OCI-LY1 (cell line): ENCODE data around the gene NUP214.

Experiments used
- H2AFZ ChIP-seq: fragments of 200-600 bp; sonication (generic), shearing (Covaris generic); 2 replicates; pipeline ENCODE4 v1.6.0; 2014; ENCODE audit warnings: antibody characterized with exemption, mild to moderate bottlenecking, low read length
- H3F3A ChIP-seq: fragments of 200-600 bp; sonication (generic), shearing (Covaris generic); 2 replicates; pipeline ENCODE4 v1.6.0; 2014; ENCODE audit warnings: mild to moderate bottlenecking, antibody characterized with exemption, low read length, moderate library complexity; ENCODE audit not compliant: insufficient read depth
- H3K27ac ChIP-seq: fragments of 200-600 bp; sonication (generic); 2 replicates; pipeline ENCODE4 v1.5.1; 2014; ENCODE audit warnings: low read length, mixed run types, mild to moderate bottlenecking, low read depth; ENCODE audit not compliant: poor library complexity, severe bottlenecking
- H3K27me3 ChIP-seq: fragments of 200-600 bp; sonication (generic); 2 replicates; pipeline ENCODE4 v1.6.0; 2014; ENCODE audit warnings: antibody characterized with exemption, mild to moderate bottlenecking, low read length, moderate library complexity; ENCODE audit not compliant: insufficient read depth
- H3K36me3 ChIP-seq: fragments of 200-600 bp; sonication (generic); 2 replicates; pipeline ENCODE4 v1.6.1; 2014; ENCODE audit warnings: mild to moderate bottlenecking, antibody characterized with exemption, low read length, moderate library complexity, mixed read lengths; ENCODE audit not compliant: insufficient read depth
- H3K4me1 ChIP-seq: fragments of 200-600 bp; sonication (generic); 2 replicates; pipeline ENCODE4 v1.5.1; 2014; ENCODE audit warnings: mild to moderate bottlenecking, low read length, moderate library complexity; ENCODE audit not compliant: insufficient read depth, severe bottlenecking
- H3K4me2 ChIP-seq: fragments of 200-600 bp; sonication (generic), shearing (Covaris generic); 2 replicates; pipeline ENCODE4 v1.6.1; 2014; ENCODE audit warnings: low read length
- H3K4me3 ChIP-seq: fragments of 200-600 bp; sonication (generic); 2 replicates; pipeline ENCODE4 v1.5.1; 2014; ENCODE audit warnings: low read length, low read depth, mild to moderate bottlenecking, mixed read lengths; ENCODE audit not compliant: poor library complexity, severe bottlenecking
- H3K79me2 ChIP-seq: fragments of 200-600 bp; shearing (Covaris generic); 2 replicates; pipeline ENCODE4 v1.6.1; 2016; ENCODE audit warnings: mixed run types, low read length, mixed read lengths; ENCODE audit not compliant: insufficient read depth
- H3K9ac ChIP-seq: fragments of 200-600 bp; sonication (generic), shearing (Covaris generic); 2 replicates; pipeline ENCODE4 v1.6.1; 2014; ENCODE audit warnings: mild to moderate bottlenecking, low read length, mixed read lengths
- H3K9me2 ChIP-seq: fragments of 200-600 bp; sonication (generic), shearing (Covaris generic); 2 replicates; pipeline ENCODE4 v1.6.1; 2014; ENCODE audit warnings: low read depth, mild to moderate bottlenecking, low read length, mixed read lengths
- H3K9me3 ChIP-seq: fragments of 200-600 bp; shearing (Covaris generic); 2 replicates; pipeline ENCODE4 v1.6.1; 2014; ENCODE audit warnings: low read length, mixed read lengths
- H4K20me1 ChIP-seq: fragments of 200-600 bp; sonication (generic), shearing (Covaris generic); 2 replicates; pipeline ENCODE4 v1.6.0; 2016; ENCODE audit warnings: mild to moderate bottlenecking, low read length; ENCODE audit not compliant: insufficient read depth
- EZH2 ChIP-seq: fragments of 200-600 bp; sonication (generic), shearing (Covaris generic); IDR thresholded peaks from 2 replicates; pipeline ENCODE4 v1.8.0; 2017; ENCODE audit warnings: borderline replicate concordance, mixed run types, mild to moderate bottlenecking, antibody characterized with exemption, low read length, moderate library complexity, mixed read lengths
- TF ChIP-seq, protein P1 (sequence below): fragments of 200-600 bp; sonication (generic), shearing (Covaris generic); IDR thresholded peaks from 2 replicates; pipeline ENCODE4 v1.5.1; 2017; ENCODE audit warnings: mild to moderate bottlenecking, antibody characterized with exemption, low read length, moderate library complexity, mixed read lengths

Gene NUP214

DNA sequence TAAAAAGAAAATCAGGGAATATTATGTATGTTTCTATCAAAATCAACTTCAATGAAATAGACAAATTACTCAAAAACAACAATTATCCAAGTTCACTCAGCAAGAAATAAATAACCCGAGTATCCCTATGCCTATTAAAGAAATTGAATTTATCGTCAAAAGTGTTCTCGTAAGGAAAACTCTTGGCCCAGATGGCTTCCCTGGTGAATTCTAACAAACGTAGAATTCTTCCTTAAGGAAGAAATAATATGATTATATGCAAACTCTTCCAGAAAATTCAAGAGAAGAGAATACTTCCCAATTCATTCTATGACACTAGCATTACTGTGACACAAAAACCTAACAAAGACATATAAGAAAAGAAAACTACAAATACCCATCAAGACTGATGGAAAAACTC lies 121.2 kb downstream of the NUP214 start:
- Histone ChIP-seq H3K9ac (no peak overlapping the region), H3K27me3 (no peaks in the 10 kb centered on the region), H4K20me1 (no peaks in the 10 kb centered on the region), H3K9me3 (no peaks in the 10 kb centered on the region), H3K27ac (no peak overlapping the region), H3K4me1 (no peaks in the 10 kb centered on the region), H3K4me3 (no peak overlapping the region), H3K36me3 (no peaks in the 10 kb centered on the region), H2AFZ (no peak overlapping the region), H3K9me2 (no peaks in the 10 kb centered on the region), H3K4me2 (no peak overlapping the region), H3K79me2 (no peaks in the 10 kb centered on the region), H3F3A (no peaks in the 10 kb centered on the region)
- TF ChIP-seq, protein P1, sequence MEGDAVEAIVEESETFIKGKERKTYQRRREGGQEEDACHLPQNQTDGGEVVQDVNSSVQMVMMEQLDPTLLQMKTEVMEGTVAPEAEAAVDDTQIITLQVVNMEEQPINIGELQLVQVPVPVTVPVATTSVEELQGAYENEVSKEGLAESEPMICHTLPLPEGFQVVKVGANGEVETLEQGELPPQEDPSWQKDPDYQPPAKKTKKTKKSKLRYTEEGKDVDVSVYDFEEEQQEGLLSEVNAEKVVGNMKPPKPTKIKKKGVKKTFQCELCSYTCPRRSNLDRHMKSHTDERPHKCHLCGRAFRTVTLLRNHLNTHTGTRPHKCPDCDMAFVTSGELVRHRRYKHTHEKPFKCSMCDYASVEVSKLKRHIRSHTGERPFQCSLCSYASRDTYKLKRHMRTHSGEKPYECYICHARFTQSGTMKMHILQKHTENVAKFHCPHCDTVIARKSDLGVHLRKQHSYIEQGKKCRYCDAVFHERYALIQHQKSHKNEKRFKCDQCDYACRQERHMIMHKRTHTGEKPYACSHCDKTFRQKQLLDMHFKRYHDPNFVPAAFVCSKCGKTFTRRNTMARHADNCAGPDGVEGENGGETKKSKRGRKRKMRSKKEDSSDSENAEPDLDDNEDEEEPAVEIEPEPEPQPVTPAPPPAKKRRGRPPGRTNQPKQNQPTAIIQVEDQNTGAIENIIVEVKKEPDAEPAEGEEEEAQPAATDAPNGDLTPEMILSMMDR, result no peak
- no peak for TF ChIP-seq EZH2

DNA sequence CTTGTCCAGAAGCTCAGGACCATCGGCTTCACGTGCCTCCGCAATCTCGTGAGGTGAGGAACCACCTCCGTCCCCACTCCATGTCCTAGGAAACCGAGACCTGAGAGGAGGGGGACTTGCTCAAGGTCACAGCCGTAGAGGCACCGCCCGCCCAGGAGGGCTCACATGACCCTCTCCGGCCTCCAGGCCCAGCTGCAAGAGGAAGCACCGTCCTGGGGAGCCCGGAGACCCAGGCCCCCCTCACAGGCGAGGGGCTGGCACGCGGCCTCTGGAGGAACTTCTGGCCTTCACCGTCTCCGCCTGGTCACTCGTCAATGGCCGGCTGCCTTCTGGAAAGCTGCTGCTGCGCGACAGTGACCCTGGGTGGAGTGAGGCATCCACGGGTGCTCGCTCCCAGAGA lies 126.7 kb downstream of the NUP214 start:
- no peaks in the 10 kb centered on the region for H3K36me3 ChIP-seq
- peak overlapping the region; percentile 91 for H3K27ac ChIP-seq
- H3K27me3 ChIP-seq, result no peaks in the 10 kb centered on the region
- H2AFZ ChIP-seq, result no peak overlapping the region
- H3F3A ChIP-seq, result peaks cover 3% of the 10 kb centered on the region; the same call in 1 of the 2 replicates
- peak overlapping the region; percentile 56 for H3K4me3 ChIP-seq
- H3K4me1 ChIP-seq, result peaks cover 53% of the 10 kb centered on the region
- H4K20me1 ChIP-seq, result no peaks in the 10 kb centered on the region
- no peaks in the 10 kb centered on the region for H3K9me3 ChIP-seq
- H3K4me2 ChIP-seq, result peak overlapping the region; percentile 60
- no peaks in the 10 kb centered on the region for H3K9me2 ChIP-seq
- H3K9ac ChIP-seq, result peak overlapping the region; percentile 58; the same call in 1 of the 2 replicates
- no peaks in the 10 kb centered on the region for H3K79me2 ChIP-seq
- no peak for TF ChIP-seq EZH2
- TF ChIP-seq, protein P1, result no peak

DNA sequence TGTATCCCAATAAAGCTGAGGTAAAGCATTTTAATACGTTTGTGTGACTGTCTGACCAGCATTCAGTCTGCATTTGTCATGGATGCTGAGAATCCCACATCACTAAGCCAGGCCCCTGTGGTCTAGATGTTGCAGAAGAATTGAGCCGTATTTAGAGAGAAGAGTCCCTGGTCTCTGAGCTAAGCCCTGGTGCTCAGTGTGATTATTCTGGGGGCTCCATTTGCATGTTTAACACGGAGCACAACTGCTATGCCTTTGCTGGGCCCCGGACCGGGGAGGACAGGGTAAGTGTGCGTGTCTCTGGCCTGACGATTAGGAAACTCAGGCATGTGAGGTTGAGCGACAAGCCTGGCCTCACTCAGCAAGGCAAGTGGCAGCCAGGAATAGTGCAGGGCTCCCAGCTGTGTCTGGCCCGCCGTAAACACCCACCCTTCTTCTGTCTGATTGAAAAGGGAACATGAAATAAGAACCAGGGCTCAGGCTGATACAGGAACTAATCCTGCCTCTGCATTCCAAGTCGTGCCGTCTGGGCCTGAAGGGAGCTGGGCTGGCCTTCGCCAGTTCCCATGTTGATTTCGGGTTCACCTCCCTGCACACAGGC lies 128.6 kb downstream of the NUP214 start:
- H2AFZ ChIP-seq, result no peak overlapping the region
- peak overlapping the region; percentile 7; the same call in 1 of the 2 replicates for H3K9ac ChIP-seq
- H3K79me2 ChIP-seq, result no peaks in the 10 kb centered on the region
- no peaks in the 10 kb centered on the region for H3K9me2 ChIP-seq
- H3K4me3 ChIP-seq, result peak overlapping the region; percentile 3
- peak overlapping the region; percentile 91 for H3K27ac ChIP-seq
- H3K4me1 ChIP-seq, result peaks cover 53% of the 10 kb centered on the region
- no peaks in the 10 kb centered on the region for H3K27me3 ChIP-seq
- H4K20me1 ChIP-seq, result no peaks in the 10 kb centered on the region
- no peaks in the 10 kb centered on the region for H3K9me3 ChIP-seq
- TF ChIP-seq, protein P1, result no peak
- no peak for TF ChIP-seq EZH2
- no peaks in the 10 kb centered on the region for H3K36me3 ChIP-seq
- peaks cover 3% of the 10 kb centered on the region; the same call in 1 of the 2 replicates for H3F3A ChIP-seq
- H3K4me2 ChIP-seq, result peak overlapping the region; percentile 30; the same call in 1 of the 2 replicates
